HG03039 (cell line): ENCODE results near the gene DGKB.

ENCODE experiments used
- ATAC-seq: cut with Tn5 transposase; IDR thresholded peaks from one replicate; pipeline ENCODE4 v1.9.1; 2021; ENCODE audit warnings: mild to moderate bottlenecking, moderate library complexity; ENCODE audit not compliant: unreplicated experiment

The DGKB gene

GRCh38 chr7:14861456-14861855 is 41.1 kb downstream of the DGKB start:
- no peak for ATAC-seq

- ATAC-seq: no peak
These were observed 43.3 kb downstream of the DGKB start for GRCh38 chr7:14859267-14859666.

DNA sequence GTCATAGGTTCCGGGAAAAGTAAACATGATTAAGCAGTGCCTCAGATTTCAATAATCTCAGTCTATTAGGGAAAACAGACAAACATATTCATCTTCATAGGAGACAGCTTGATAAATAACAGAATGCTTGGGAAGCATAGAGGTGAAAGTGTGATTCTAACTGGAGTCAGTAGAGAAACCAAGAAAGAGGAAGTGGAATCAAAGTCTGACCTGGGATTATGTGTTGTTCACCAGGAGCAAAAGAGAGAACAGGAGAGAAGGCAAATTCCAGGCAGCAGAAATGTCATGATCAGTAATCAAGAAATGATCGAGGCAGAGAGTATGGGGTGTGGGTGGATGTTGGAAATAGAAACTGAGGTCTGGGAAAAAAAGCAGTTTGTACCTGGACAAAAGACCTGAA is 43.7 kb downstream of the DGKB start:
- ATAC-seq: no peak

GRCh38 chr7:14858410-14858809 is 44.1 kb downstream of the DGKB start:
- no peak for ATAC-seq

DNA sequence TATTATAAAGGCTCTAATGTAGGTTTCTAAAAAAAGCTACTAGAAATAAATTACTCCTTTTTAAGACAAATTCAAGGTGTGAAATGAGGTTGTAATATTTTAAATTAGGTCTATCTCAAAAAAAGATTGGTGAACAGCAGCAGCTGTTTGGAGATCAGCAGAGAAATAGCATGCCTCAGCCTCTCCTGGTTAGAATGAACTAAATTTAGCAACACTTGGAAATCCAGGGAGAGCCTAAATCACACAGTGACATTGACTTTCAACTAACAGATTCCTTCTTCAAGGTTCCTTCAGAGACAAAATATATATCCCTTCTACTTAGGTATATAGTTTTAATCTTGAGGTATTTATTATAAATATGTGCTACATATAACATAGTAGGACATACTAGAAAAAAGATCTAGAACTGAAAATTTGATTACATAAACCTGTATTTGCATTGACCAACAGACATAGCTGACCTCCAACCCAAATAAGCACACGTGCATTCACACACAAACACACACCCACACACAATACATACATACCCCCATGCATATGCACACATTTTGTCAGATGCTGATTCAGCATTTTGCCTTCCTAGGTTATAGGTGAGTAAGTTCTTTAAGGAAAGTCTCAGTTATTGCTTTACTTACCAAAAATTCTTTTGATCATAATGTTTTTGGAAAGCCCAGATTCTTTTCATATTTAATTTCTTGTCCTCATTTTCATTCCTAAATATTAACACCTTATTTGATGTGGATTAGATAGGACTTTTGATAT is 47.3 kb downstream of the DGKB start:
- no peak for ATAC-seq

GRCh38 chr7:14854471-14854870 is 48.1 kb downstream of the DGKB start:
- ATAC-seq: no peak

- no peak for ATAC-seq
These were observed 50.9 kb downstream of the DGKB start for GRCh38 chr7:14851610-14852009.

GRCh38 chr7:14850039-14850438 is 52.5 kb downstream of the DGKB start:
- no peak for ATAC-seq

GRCh38 chr7:14846405-14846804 is 56.1 kb downstream of the DGKB start:
- ATAC-seq: no peak

- ATAC-seq: no peak
These were observed 58.8 kb downstream of the DGKB start for GRCh38 chr7:14843755-14844154.

GRCh38 chr7:14842523-14842922 is 60.0 kb downstream of the DGKB start:
- ATAC-seq: no peak

DNA sequence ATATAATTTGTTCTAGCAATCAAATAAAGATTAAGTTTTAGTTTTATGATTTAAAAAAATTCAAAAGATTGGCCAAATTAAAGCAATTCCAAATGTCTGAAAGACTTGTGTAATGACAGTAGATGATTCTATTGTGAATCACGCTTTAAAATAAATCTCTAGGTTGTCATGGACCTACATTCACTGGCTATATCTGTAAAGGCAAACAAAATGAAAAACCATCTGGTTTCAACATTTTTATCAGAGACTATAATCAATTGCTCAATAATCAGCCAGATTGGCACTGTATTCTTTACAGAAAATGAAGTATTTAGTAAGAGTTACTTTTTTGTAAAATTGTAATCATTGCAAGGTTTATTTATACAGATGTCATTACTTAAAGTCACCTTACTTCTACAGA is 60.7 kb downstream of the DGKB start:
- ATAC-seq: no peak

GRCh38 chr7:14841086-14841485 is 61.5 kb downstream of the DGKB start:
- ATAC-seq: no peak

GRCh38 chr7:14839307-14839706 is 63.2 kb downstream of the DGKB start:
- ATAC-seq: no peak

- no peak for ATAC-seq
These were observed 65.3 kb downstream of the DGKB start for GRCh38 chr7:14837216-14837615.

DNA sequence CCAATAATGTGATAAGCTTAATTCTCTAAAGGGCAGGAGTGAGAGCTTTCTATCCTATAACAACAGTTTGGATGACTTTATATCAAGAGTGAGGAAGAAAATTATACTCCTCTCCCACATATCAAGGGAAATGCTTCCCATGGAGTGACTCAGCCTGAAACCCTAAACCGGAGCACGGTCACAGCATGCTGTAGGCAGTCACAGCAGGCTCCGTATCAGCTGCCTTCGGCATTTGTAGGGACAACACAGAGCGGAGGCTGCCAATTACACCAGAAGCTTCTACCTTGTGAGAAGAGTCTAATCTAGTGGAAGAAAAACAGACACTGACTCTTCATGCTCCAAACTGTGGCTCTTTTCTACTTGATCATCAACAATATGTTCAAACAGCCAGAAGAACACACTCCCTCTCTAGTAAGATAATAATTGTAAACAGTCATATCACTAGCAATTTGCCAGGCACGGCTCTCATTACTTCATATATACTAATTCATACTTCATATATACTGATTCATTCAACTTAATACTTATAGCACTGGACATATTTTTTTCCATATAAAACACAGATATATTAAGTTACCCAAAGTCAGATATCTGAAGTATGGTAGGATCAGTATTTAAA is 65.9 kb downstream of the DGKB start:
- ATAC-seq: no peak

- ATAC-seq: no peak
These were observed 66.5 kb downstream of the DGKB start for GRCh38 chr7:14836006-14836405.

GRCh38 chr7:14835384-14835783 is 67.2 kb downstream of the DGKB start:
- ATAC-seq: no peak

GRCh38 chr7:14834883-14835282 is 67.7 kb downstream of the DGKB start:
- ATAC-seq: no peak

- ATAC-seq: no peak
These were observed 68.1 kb downstream of the DGKB start for GRCh38 chr7:14834456-14834855.

DNA sequence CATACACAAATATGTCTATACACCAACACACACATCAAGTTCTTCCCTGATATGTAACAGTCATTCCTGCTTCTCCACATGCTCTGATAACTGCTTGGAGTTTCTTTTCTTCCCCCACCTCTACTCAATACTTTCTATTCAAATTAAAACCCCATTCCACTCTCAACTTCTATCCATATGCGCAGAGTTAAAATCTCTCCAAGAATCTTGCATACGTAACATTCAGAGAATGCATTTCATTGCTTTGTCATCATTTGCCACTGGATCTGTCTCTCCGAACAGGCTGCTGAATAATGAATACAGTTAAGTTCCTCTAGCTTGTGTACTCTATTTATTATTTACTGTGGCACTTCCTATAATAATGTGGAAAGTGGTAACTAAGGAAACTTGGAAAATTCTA is 68.8 kb downstream of the DGKB start:
- ATAC-seq: no peak

- no peak for ATAC-seq
These were observed 74.5 kb downstream of the DGKB start for GRCh38 chr7:14828053-14828452.

DNA sequence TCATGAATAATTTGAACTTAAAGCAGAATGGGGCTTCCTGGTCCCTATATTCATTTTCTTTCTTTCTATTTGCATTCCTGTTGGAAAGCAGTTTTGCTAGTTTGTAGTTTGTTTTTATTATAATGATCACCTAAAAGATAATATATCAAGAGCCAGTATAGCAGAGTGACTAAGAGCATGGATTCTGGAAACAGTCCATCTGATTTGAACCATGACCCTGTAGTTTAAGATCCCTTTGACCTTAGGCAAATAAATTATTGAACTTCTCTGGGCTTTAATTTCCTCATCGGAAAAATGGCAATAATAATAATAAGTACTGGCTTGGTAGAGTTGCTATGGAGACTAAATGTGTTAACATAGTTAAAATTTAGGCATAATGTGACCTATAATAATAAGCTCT is 76.1 kb downstream of the DGKB start:
- ATAC-seq: no peak
